ENCODE data around the gene WDR37.
"Not testable (repeated sequence)": the region's sequence is repeated elsewhere in the genome, so short reads cannot be mapped to it uniquely, and the experiment has no call there.

Gene WDR37

GRCh38 chr10:1156616-1156886 lies 100.4 kb downstream of the WDR37 start:
- FAIRE-seq (no peak), DNase-seq (ENCODE audit: insufficient read length, low spot score) (no peak)
- no peak for TF ChIP-seq POLR2A (IDR thresholded peaks at IDR 0.05; ENCODE audit: low read depth, low read length)

- FAIRE-seq, result no peak
- DNase-seq (ENCODE audit: insufficient read length, low spot score), result no peak
- TF ChIP-seq POLR2A (IDR thresholded peaks at IDR 0.05; ENCODE audit: low read depth, low read length), result no peak
Observed at GRCh38 chr10:1156921-1157614, 100.9 kb downstream of the WDR37 start.

GRCh38 chr10:1157615-1157933 lies 101.4 kb downstream of the WDR37 start:
- FAIRE-seq (no peak), DNase-seq (ENCODE audit: insufficient read length, low spot score) (no peak)
- no peak for TF ChIP-seq POLR2A (IDR thresholded peaks at IDR 0.05; ENCODE audit: low read depth, low read length)

- DNase-seq (ENCODE audit: insufficient read length, low spot score) (no peak), FAIRE-seq (no peak)
- TF ChIP-seq POLR2A (IDR thresholded peaks at IDR 0.05; ENCODE audit: low read depth, low read length), result no peak
Observed at GRCh38 chr10:1158066-1158465, 101.9 kb downstream of the WDR37 start.

GRCh38 chr10:1158536-1158935 lies 102.4 kb downstream of the WDR37 start:
- not testable (repeated sequence) for FAIRE-seq; DNase-seq (ENCODE audit: insufficient read length, low spot score)

- DNase-seq (ENCODE audit: insufficient read length, low spot score) (no peak), FAIRE-seq (no peak)
- TF ChIP-seq POLR2A (IDR thresholded peaks at IDR 0.05; ENCODE audit: low read depth, low read length), result no peak
Observed at GRCh38 chr10:1159131-1160061, 103.2 kb downstream of the WDR37 start.

- TF ChIP-seq POLR2A (IDR thresholded peaks at IDR 0.05; ENCODE audit: low read depth, low read length), result no peak
- DNase-seq (ENCODE audit: insufficient read length, low spot score) (no peak), FAIRE-seq (no peak)
Observed at GRCh38 chr10:1160561-1161314, 104.6 kb downstream of the WDR37 start.

GRCh38 chr10:1161315-1161673 lies 105.1 kb downstream of the WDR37 start:
- FAIRE-seq; DNase-seq (ENCODE audit: insufficient read length, low spot score): not testable (repeated sequence)

- no peak for DNase-seq (ENCODE audit: insufficient read length, low spot score)
- FAIRE-seq, result no peak
Observed at GRCh38 chr10:1162481-1163203, 106.5 kb downstream of the WDR37 start.

GRCh38 chr10:1163204-1163660 lies 107.0 kb downstream of the WDR37 start:
- FAIRE-seq, result no peak
- TF ChIP-seq POLR2A (IDR thresholded peaks at IDR 0.05; ENCODE audit: low read depth, low read length), result no peak
- no peak for DNase-seq (ENCODE audit: insufficient read length, low spot score)

More at GRCh38 chr10:1162481-1163203, 106.5 kb downstream of the WDR37 start:
- TF ChIP-seq POLR2A (IDR thresholded peaks at IDR 0.05; ENCODE audit: low read depth, low read length), result no peak

GRCh38 chr10:1163831-1164230 lies 107.6 kb downstream of the WDR37 start:
- TF ChIP-seq POLR2A (IDR thresholded peaks at IDR 0.05; ENCODE audit: low read depth, low read length), result no peak
- DNase-seq (ENCODE audit: insufficient read length, low spot score) (no peak), FAIRE-seq (no peak)

GRCh38 chr10:1166101-1166827 lies 110.1 kb downstream of the WDR37 start:
- no peak for DNase-seq (ENCODE audit: insufficient read length, low spot score)
- TF ChIP-seq POLR2A (IDR thresholded peaks at IDR 0.05; ENCODE audit: low read depth, low read length), result no peak
- FAIRE-seq, result no peak

GRCh38 chr10:1166828-1167275 lies 110.7 kb downstream of the WDR37 start:
- no peak for TF ChIP-seq POLR2A (IDR thresholded peaks at IDR 0.05; ENCODE audit: low read depth, low read length)
- FAIRE-seq, result no peak
- DNase-seq (ENCODE audit: insufficient read length, low spot score), result no peak

Data from H54 (cell line).